Endodermal cell (in vitro differentiated cells): ENCODE data around the gene WLS. TPM values are rescaled to one million over a fixed set of nuclear protein-coding genes. Genes with fewer than 3 reads are reported as not detected.

Experiments
- DNase-seq: peaks from one replicate; pipeline ENCODE4 v3.0.0-alpha.2; 2017
- H3K27ac ChIP-seq: 2 replicates; pipeline ENCODE4 v1.5.1; 2013; ENCODE audit warnings: mild to moderate bottlenecking, low read depth, low read length, moderate library complexity
- H3K27me3 ChIP-seq: 2 replicates; pipeline ENCODE4 v1.6.1; 2013; ENCODE audit warnings: mild to moderate bottlenecking, low read length, moderate library complexity; ENCODE audit not compliant: insufficient read depth, control insufficient read depth, poor library complexity, severe bottlenecking
- H3K36me3 ChIP-seq: 2 replicates; pipeline ENCODE4 v1.7.0; 2013; ENCODE audit warnings: mild to moderate bottlenecking, low read length, moderate library complexity; ENCODE audit not compliant: control insufficient read depth, insufficient read depth
- H3K4me1 ChIP-seq: one replicate; pipeline ENCODE4 v1.7.0; 2013; ENCODE audit warnings: low read length; ENCODE audit not compliant: control insufficient read depth, insufficient read depth
- H3K4me3 ChIP-seq: 2 replicates; pipeline ENCODE4 v1.5.1; 2013; ENCODE audit warnings: mild to moderate bottlenecking, low read length, moderate library complexity
- H3K9ac ChIP-seq: 2 replicates; pipeline ENCODE4 v1.6.1; 2013; ENCODE audit warnings: mild to moderate bottlenecking, low read length, moderate library complexity; ENCODE audit not compliant: poor library complexity, severe bottlenecking; ENCODE audit errors: extremely low read depth
- H3K9me3 ChIP-seq: 2 replicates; pipeline ENCODE4 v1.6.1; 2013; ENCODE audit warnings: mild to moderate bottlenecking, low read length, moderate library complexity; ENCODE audit not compliant: control insufficient read depth
- H3K27ac Mint-ChIP-seq: 2 replicates; pipeline ENCODE4 v1.8.0; 2020; ENCODE audit warnings: mixed read lengths
- H3K27me3 Mint-ChIP-seq: 2 replicates; pipeline ENCODE4 v1.8.0; 2021; ENCODE audit warnings: mild to moderate bottlenecking, mixed read lengths; ENCODE audit not compliant: insufficient read depth
- H3K36me3 Mint-ChIP-seq: 2 replicates; pipeline ENCODE4 v1.8.0; 2020; ENCODE audit warnings: low read depth, mixed read lengths
- H3K4me1 Mint-ChIP-seq: 2 replicates; pipeline ENCODE4 v1.8.0; 2020; ENCODE audit warnings: mixed read lengths
- H3K4me3 Mint-ChIP-seq: 2 replicates; pipeline ENCODE4 v1.8.0; 2020; ENCODE audit warnings: mild to moderate bottlenecking, moderate library complexity, mixed read lengths
- H3K9me3 Mint-ChIP-seq: 2 replicates; pipeline ENCODE4 v1.8.0; 2020; ENCODE audit warnings: mild to moderate bottlenecking, mixed read lengths
- CTCF ChIP-seq: fragments of 200-600 bp; sonication (generic); conservative IDR thresholded peaks from 2 replicates; pipeline ENCODE4 v1.5.0; 2021; ENCODE audit warnings: antibody characterized with exemption, mild to moderate bottlenecking
- WGBS, 2 experiments: methylation state at CpG; one replicate each; pipeline versions ENCODE4 v1.1.5 to v1.1.7; 2013; ENCODE audit warnings: missing lambda C conversion rate in 2 of 2, mixed read lengths in 1 of 2; ENCODE audit not compliant: insufficient coverage in 1 of 2, insufficient read length in 1 of 2; 5-methylcytosine and 5-hydroxymethylcytosine counted together
- total RNA-seq, 2 donors: library from RNA; stranded (reverse); fragmentation: NEBNext Ultra II Directional in 1 of 2; extraction: Animal tissue kit (Norgen Biotek cat#: 25700) in 1 of 2; gene quantifications; 2 replicates in 1 of 2; 3 replicates in 1 of 2; pipeline ENCODE4 v1.2.1, GENCODE V29; 2021

Gene WLS
- total RNA-seq, 2 donors from 2014 or later: 90.8 to 115 TPM

GRCh38 chr1:68112835-68113243 is 119.5 kb downstream of the WLS start:
- Histone ChIP-seq H3K4me1 (no peaks in the 10 kb centered on the region), H3K36me3 (no peaks in the 10 kb centered on the region), H3K9me3 (no peaks in the 10 kb centered on the region), H3K9ac (no peak overlapping the region), H3K27me3 (no peaks in the 10 kb centered on the region), H3K4me3 (no peak overlapping the region), H3K27ac (no peak overlapping the region)
- DNase-seq: peak; percentile 22
- H3K27me3 Mint-ChIP-seq: peaks cover 1% of the 10 kb centered on the region
- H3K4me3 Mint-ChIP-seq: no peak overlapping the region
- H3K9me3 Mint-ChIP-seq: peaks cover 2% of the 10 kb centered on the region
- no peak for TF ChIP-seq CTCF
- H3K4me1 Mint-ChIP-seq: no peaks in the 10 kb centered on the region
- H3K27ac Mint-ChIP-seq: no peak overlapping the region
- H3K36me3 Mint-ChIP-seq: no peaks in the 10 kb centered on the region
- 83 to 100% methylated on average over 3 to 7 of the region's 7 CpGs for WGBS, 2 experiments

- Histone ChIP-seq H3K27ac (no peak overlapping the region), H3K4me1 (no peaks in the 10 kb centered on the region), H3K27me3 (no peaks in the 10 kb centered on the region), H3K36me3 (no peaks in the 10 kb centered on the region), H3K9ac (no peak overlapping the region), H3K4me3 (no peak overlapping the region), H3K9me3 (no peaks in the 10 kb centered on the region)
- 81 to 84% methylated on average over 5 to 7 of the region's 7 CpGs for WGBS, 2 experiments
- Mint-ChIP-seq H3K9me3 (peaks cover 2% of the 10 kb centered on the region), H3K36me3 (no peaks in the 10 kb centered on the region), H3K27me3 (peaks cover 1% of the 10 kb centered on the region), H3K4me1 (no peaks in the 10 kb centered on the region), H3K4me3 (no peak overlapping the region), H3K27ac (no peak overlapping the region)
- TF ChIP-seq CTCF: peak; percentile 69
- DNase-seq: peak; percentile 58
These were observed 120.5 kb downstream of the WLS start for GRCh38 chr1:68111519-68112436.

GRCh38 chr1:68107771-68108170 is 124.6 kb downstream of the WLS start:
- no peak overlapping the region for H3K4me3 Mint-ChIP-seq
- H3K27ac Mint-ChIP-seq: no peak overlapping the region
- H3K9me3 ChIP-seq: no peaks in the 10 kb centered on the region
- no peak overlapping the region for H3K27ac ChIP-seq
- no peaks in the 10 kb centered on the region for H3K36me3 ChIP-seq
- no peaks in the 10 kb centered on the region for H3K36me3 Mint-ChIP-seq
- peaks cover 2% of the 10 kb centered on the region for H3K9me3 Mint-ChIP-seq
- H3K4me3 ChIP-seq: no peak overlapping the region
- no peaks in the 10 kb centered on the region for H3K27me3 ChIP-seq
- H3K4me1 ChIP-seq: no peaks in the 10 kb centered on the region
- H3K27me3 Mint-ChIP-seq: no peaks in the 10 kb centered on the region
- peaks cover 9% of the 10 kb centered on the region for H3K4me1 Mint-ChIP-seq
- no peak overlapping the region for H3K9ac ChIP-seq
- no peak for DNase-seq
- no peak for TF ChIP-seq CTCF
- WGBS, 2 experiments: 78 to 80% methylated on average over 6 to 8 of the region's 8 CpGs
